ENCODE results near the gene ZBTB48.

DNA sequence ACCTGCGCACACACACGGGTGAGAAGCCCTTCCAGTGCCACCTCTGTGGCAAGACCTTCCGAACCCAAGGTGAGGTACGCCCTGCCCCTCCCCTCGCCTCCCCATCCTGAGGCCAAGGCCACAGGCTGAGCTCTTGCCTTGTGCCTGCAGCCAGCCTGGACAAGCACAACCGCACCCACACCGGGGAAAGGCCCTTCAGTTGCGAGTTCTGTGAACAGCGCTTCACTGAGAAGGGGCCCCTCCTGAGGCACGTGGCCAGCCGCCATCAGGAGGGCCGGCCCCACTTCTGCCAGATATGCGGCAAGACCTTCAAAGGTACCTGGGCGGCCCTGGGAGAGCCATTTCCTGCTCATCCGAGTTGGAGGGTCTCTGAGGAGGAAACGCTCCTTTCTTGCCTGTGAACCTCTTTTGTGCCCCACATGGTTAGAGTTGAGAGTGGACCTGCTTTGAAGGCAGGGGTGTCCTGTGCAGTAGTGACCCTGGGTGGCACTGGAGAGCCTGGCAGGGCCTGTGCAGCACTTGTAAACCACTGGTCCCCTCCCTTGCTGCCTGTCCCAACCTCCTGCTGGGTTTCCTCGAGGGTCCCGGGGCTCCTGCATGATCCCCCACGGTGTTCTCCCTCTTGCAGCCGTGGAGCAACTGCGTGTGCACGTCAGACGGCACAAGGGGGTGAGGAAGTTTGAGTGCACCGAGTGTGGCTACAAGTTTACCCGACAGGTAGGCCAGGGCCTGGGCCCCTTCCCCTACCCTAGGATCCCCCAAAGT is 8.5 kb downstream of the ZBTB48 start:
- TF ChIP-seq, protein P1, sequence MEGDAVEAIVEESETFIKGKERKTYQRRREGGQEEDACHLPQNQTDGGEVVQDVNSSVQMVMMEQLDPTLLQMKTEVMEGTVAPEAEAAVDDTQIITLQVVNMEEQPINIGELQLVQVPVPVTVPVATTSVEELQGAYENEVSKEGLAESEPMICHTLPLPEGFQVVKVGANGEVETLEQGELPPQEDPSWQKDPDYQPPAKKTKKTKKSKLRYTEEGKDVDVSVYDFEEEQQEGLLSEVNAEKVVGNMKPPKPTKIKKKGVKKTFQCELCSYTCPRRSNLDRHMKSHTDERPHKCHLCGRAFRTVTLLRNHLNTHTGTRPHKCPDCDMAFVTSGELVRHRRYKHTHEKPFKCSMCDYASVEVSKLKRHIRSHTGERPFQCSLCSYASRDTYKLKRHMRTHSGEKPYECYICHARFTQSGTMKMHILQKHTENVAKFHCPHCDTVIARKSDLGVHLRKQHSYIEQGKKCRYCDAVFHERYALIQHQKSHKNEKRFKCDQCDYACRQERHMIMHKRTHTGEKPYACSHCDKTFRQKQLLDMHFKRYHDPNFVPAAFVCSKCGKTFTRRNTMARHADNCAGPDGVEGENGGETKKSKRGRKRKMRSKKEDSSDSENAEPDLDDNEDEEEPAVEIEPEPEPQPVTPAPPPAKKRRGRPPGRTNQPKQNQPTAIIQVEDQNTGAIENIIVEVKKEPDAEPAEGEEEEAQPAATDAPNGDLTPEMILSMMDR (IDR thresholded peaks at IDR 0.05) = no peak
- TF ChIP-seq RXRA (IDR thresholded peaks at IDR 0.05; ENCODE audit: borderline replicate concordance, low read depth) (no peak), GABPA (IDR thresholded peaks at IDR 0.05; ENCODE audit: low read depth) (no peak), CHD2 (IDR thresholded peaks at IDR 0.05; ENCODE audit: low read length, partially characterized antibody) (no peak), FOSL2 (IDR thresholded peaks at IDR 0.05; ENCODE audit: borderline replicate concordance, low read depth) (no peak), FOXJ3 (CRISPR knock-in tag; IDR thresholded peaks at IDR 0.05) (no peak)
- TF ChIP-seq, protein P2, sequence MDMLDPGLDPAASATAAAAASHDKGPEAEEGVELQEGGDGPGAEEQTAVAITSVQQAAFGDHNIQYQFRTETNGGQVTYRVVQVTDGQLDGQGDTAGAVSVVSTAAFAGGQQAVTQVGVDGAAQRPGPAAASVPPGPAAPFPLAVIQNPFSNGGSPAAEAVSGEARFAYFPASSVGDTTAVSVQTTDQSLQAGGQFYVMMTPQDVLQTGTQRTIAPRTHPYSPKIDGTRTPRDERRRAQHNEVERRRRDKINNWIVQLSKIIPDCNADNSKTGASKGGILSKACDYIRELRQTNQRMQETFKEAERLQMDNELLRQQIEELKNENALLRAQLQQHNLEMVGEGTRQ (IDR thresholded peaks at IDR 0.05; ENCODE audit: borderline replicate concordance, low read depth, low read length) = no peak

Measured in SK-N-SH (cell line).